PFSK-1 (cell line): ENCODE results near the gene MAML1.

Source experiments
- POLR2AphosphoS5 ChIP-seq: IDR thresholded peaks from 2 replicates; pipeline ENCODE4 v1.6.1; 2012; ENCODE audit warnings: low read depth, mild to moderate bottlenecking, control low read depth, low read length, moderate library complexity
- TF ChIP-seq, protein P1 (sequence below), 2 experiments: IDR thresholded peaks; 2 replicates each; pipeline versions ENCODE4 v1.6.1 to v1.8.0; 2011 to 2012; ENCODE audit warnings: low read depth in 2 of 2, low read length in 2 of 2, control low read depth in 1 of 2, inconsistent platforms in 1 of 2, mild to moderate bottlenecking in 1 of 2, moderate library complexity in 1 of 2; ENCODE audit not compliant: insufficient read depth in 1 of 2

- no peak for TF ChIP-seq POLR2AphosphoS5
- TF ChIP-seq, protein P1, sequence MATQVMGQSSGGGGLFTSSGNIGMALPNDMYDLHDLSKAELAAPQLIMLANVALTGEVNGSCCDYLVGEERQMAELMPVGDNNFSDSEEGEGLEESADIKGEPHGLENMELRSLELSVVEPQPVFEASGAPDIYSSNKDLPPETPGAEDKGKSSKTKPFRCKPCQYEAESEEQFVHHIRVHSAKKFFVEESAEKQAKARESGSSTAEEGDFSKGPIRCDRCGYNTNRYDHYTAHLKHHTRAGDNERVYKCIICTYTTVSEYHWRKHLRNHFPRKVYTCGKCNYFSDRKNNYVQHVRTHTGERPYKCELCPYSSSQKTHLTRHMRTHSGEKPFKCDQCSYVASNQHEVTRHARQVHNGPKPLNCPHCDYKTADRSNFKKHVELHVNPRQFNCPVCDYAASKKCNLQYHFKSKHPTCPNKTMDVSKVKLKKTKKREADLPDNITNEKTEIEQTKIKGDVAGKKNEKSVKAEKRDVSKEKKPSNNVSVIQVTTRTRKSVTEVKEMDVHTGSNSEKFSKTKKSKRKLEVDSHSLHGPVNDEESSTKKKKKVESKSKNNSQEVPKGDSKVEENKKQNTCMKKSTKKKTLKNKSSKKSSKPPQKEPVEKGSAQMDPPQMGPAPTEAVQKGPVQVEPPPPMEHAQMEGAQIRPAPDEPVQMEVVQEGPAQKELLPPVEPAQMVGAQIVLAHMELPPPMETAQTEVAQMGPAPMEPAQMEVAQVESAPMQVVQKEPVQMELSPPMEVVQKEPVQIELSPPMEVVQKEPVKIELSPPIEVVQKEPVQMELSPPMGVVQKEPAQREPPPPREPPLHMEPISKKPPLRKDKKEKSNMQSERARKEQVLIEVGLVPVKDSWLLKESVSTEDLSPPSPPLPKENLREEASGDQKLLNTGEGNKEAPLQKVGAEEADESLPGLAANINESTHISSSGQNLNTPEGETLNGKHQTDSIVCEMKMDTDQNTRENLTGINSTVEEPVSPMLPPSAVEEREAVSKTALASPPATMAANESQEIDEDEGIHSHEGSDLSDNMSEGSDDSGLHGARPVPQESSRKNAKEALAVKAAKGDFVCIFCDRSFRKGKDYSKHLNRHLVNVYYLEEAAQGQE (IDR thresholded peaks at IDR 0.05; ENCODE audit: insufficient read depth in 1 of 2, low read depth in 2 of 2, low read length in 2 of 2), result no peak
These were observed 67.0 kb downstream of the MAML1 start for GRCh38 chr5:179799644-179799973.
